GM21619 (cell line): Measurements from ENCODE around the gene KAZALD1.
"Not testable (repeated sequence)": the region's sequence is repeated elsewhere in the genome, so short reads cannot be mapped to it uniquely, and the experiment has no call there.

Experiments
- ATAC-seq: cut with Tn5 transposase; IDR thresholded peaks from one replicate; pipeline ENCODE4 v1.9.1; 2021; ENCODE audit not compliant: unreplicated experiment

KAZALD1 gene

GRCh38 chr10:101029520-101030295 lies 32.1 kb upstream of the KAZALD1 start:
- no peak for ATAC-seq

- ATAC-seq, result no peak
Observed at GRCh38 chr10:101030496-101031127, 31.2 kb upstream of the KAZALD1 start.

GRCh38 chr10:101031128-101031795 lies 30.5 kb upstream of the KAZALD1 start, which contains the start of the genes PDZD7 and SFXN3:
PDZD7 (minus strand) TSS chr10:101031129; CDS start chr10:101030219, 910 bp downstream.
SFXN3 (plus strand) TSS chr10:101031234; CDS start chr10:101034695, 3,461 bp downstream.
- ATAC-seq, result peak; percentile 92

- peak; percentile 35 for ATAC-seq
Observed at GRCh38 chr10:101031796-101032636, 29.8 kb upstream of the KAZALD1 start.

- peak; percentile 4 for ATAC-seq
Observed at GRCh38 chr10:101032637-101033224, 29.1 kb upstream of the KAZALD1 start.

- no peak for ATAC-seq
Observed at GRCh38 chr10:101033276-101033675, 28.5 kb upstream of the KAZALD1 start.

- not testable (repeated sequence) for ATAC-seq
Observed at GRCh38 chr10:101034404-101034803, 27.4 kb upstream of the KAZALD1 start.

GRCh38 chr10:101035314-101035713 lies 26.5 kb upstream of the KAZALD1 start:
- no peak for ATAC-seq

GRCh38 chr10:101035916-101036702 lies 25.7 kb upstream of the KAZALD1 start:
- ATAC-seq, result no peak

- no peak for ATAC-seq
Observed at GRCh38 chr10:101036726-101037125, 25.1 kb upstream of the KAZALD1 start.

- ATAC-seq, result no peak
Observed at GRCh38 chr10:101038484-101038883, 23.3 kb upstream of the KAZALD1 start.

GRCh38 chr10:101040061-101040460 lies 21.7 kb upstream of the KAZALD1 start:
- ATAC-seq, result no peak

GRCh38 chr10:101040851-101041250 lies 20.9 kb upstream of the KAZALD1 start:
- ATAC-seq, result no peak

- peak; percentile 51 for ATAC-seq
Observed at GRCh38 chr10:101041252-101041761, 20.5 kb upstream of the KAZALD1 start.

GRCh38 chr10:101042118-101042517 lies 19.7 kb upstream of the KAZALD1 start:
- ATAC-seq, result no peak

GRCh38 chr10:101042667-101043362 lies 19.0 kb upstream of the KAZALD1 start:
- ATAC-seq, result peak; percentile 93

GRCh38 chr10:101043363-101043707 lies 18.5 kb upstream of the KAZALD1 start:
- no peak for ATAC-seq

GRCh38 chr10:101044117-101044516 lies 17.7 kb upstream of the KAZALD1 start:
- ATAC-seq, result no peak
